ENCODE results near the gene ZFPM1. TPM values are rescaled to one million over a fixed set of nuclear protein-coding genes. Genes with fewer than 3 reads are reported as not detected.

The ZFPM1 gene
- total RNA-seq, 2 experiments from 2014 or later = 19.0 to 19.2 TPM

DNA sequence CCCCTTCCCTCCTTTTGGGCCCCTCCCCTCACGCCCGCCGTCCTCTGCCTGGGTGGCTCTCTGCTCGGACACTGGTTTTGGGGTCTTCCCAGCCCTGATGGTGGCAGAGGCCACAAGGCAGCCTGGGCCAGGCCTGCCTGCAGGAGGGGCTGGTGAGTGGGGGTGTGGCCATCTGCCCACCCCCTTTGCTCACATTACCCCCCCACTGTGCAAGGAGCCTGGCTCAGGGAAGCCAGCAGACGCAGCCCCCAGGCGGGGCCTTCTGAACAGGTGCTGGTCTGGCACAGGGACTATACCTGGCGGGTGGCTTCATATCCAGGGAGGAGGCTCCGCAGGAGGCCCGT is 10.7 kb upstream of the ZFPM1 start:
- Mint-ChIP-seq H3K27me3 (no peaks in the 10 kb centered on the region), H3K9me3 (no peaks in the 10 kb centered on the region), H3K27ac (no peak overlapping the region), H3K4me1 (peaks cover 3% of the 10 kb centered on the region), H3K36me3 (no peaks in the 10 kb centered on the region), H3K4me3 (no peak overlapping the region)
- DNase-seq (no peak), ATAC-seq (ENCODE audit: low read depth) (no peak)
- POLR2A ChIA-PET = no interaction called here

DNA sequence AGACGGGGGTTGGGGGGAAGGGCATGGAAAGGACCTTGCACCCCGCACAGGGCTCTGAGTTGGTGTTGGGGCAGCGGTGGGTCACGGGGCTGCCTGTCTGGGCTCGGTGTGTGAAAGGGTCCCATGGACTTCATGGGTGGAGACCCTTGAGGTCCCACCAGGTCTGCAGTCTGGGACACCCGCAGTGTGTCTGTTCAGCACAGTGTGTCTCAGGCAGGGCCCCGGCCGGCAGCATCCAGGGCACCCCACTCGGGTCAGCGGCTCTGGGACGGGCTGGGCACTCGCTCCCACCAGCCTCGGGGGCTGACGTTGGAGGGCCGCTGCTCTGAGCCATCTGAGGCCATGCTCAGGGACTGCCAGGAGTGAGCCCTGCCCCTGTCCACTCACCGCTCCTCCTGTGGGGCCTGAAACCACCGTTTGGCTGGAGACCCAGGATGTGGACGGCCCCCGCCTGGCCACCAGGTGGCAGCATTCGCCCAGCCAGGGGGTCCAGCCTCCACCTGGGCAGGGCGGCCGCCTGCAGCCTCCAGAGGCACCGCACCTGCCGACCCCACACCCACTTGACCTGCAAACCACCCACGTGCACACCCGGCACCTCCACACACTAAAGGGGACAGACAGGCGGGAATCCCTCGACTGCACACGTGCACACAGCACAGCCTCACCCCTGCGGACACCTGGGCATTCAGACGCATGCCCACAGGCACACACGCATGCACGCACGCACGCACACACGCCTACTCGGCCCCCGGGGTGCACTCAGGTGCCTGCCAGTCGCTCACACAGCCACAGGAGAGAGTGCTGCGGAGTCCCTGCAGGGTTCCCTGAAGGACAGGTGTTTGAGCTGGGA is 10.1 kb upstream of the ZFPM1 start:
- ATAC-seq (ENCODE audit: low read depth) = peak; percentile 86
- no peak overlapping the region for H3K4me3 Mint-ChIP-seq
- POLR2A ChIA-PET = no interaction called here
- no peaks in the 10 kb centered on the region for H3K27me3 Mint-ChIP-seq
- H3K4me1 Mint-ChIP-seq = peaks cover 3% of the 10 kb centered on the region
- H3K36me3 Mint-ChIP-seq = no peaks in the 10 kb centered on the region
- DNase-seq = peak; percentile 89
- no peak overlapping the region for H3K27ac Mint-ChIP-seq
- H3K9me3 Mint-ChIP-seq = no peaks in the 10 kb centered on the region

DNA sequence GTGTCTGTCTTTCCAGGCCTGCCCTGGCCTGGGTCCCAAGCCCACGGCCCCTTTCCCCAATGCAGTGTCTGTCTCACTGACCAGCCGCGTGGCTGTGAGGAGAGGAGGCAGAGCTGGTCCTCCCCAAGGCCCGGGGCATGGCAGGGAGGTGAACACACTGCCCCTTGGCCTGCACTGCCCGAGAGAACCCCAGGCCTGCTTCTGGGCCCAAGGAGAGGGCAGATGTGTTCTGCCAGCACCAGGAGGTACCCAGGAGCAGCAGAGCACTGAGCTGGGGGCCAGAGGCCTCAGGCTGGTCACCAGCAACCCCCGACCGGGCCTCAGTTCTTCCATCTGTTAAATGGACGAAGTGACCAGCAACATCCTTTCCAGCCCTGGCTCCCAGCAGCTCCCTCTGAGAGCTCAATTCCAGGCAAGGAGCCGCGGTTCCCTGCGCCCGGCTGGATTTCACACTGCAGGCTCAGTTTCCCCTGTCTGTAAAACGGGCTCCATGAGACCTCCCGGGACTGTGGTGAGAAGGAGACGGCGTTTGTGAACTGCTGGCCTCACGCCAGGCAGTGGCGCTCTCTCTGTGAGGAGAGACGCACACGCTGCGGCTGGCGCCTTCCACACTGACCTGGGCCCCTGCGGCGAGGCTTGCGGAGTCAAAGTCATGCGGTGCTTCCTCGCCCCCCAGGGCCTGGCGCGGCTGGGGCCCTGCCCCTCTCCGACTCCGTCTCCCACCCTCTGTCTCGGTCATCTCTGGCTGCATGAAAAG is 8.1 kb upstream of the ZFPM1 start:
- Mint-ChIP-seq H3K36me3 (no peaks in the 10 kb centered on the region), H3K27ac (no peak overlapping the region), H3K4me1 (peaks cover 3% of the 10 kb centered on the region), H3K27me3 (no peaks in the 10 kb centered on the region), H3K4me3 (no peak overlapping the region), H3K9me3 (no peaks in the 10 kb centered on the region)
- POLR2A ChIA-PET = no interaction called here
- ATAC-seq (ENCODE audit: low read depth) (no peak), DNase-seq (no peak)

DNA sequence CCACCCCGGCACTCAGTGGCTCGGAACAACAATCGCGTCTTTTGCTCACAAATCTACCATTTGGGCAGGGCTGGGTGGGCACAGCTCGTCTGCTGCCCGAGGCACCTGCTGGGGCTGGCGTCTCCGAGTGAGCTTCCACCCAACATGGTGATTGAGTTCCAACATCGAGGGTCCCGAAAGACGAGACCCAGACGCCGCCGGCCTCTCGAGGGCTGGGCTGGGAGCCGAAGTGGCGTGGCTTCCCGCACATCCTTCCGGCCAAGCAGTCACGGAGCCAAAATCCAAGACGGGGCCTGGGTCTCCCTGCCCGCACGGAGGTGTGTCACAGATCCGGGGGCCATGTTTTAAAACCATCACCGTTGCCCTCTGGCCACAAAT is 7.5 kb upstream of the ZFPM1 start:
- no peak overlapping the region for H3K27ac Mint-ChIP-seq
- H3K4me1 Mint-ChIP-seq = peaks cover 3% of the 10 kb centered on the region
- no peaks in the 10 kb centered on the region for H3K9me3 Mint-ChIP-seq
- POLR2A ChIA-PET = no interaction called here
- H3K36me3 Mint-ChIP-seq = no peaks in the 10 kb centered on the region
- H3K4me3 Mint-ChIP-seq = no peak overlapping the region
- H3K27me3 Mint-ChIP-seq = no peaks in the 10 kb centered on the region
- ATAC-seq (ENCODE audit: low read depth) = no peak
- DNase-seq = no peak

DNA sequence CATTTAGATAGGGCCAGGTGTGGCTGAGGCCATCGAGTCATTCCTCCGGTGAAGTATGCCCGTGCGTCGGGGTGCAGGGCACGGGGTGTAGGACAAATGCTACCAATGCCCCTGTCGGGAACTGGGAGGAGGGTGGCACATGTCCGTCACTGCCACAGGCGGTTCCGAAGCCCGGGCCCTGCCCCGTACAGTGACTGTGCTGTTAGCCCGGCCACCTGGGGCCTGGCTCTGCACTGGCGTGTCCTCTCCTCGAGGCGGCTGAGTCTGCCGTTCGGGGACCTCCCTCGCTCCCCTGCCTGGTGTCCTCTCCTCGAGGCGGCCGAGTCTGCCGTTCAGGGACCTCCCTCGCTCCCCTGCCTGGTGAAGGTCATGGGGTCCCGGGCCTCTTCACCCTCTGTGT is 7.0 kb upstream of the ZFPM1 start:
- Mint-ChIP-seq H3K4me1 (peaks cover 3% of the 10 kb centered on the region), H3K27ac (no peak overlapping the region), H3K27me3 (no peaks in the 10 kb centered on the region), H3K9me3 (no peaks in the 10 kb centered on the region), H3K36me3 (no peaks in the 10 kb centered on the region), H3K4me3 (no peak overlapping the region)
- POLR2A ChIA-PET = no interaction called here
- ATAC-seq (ENCODE audit: low read depth) (no peak), DNase-seq (no peak)

DNA sequence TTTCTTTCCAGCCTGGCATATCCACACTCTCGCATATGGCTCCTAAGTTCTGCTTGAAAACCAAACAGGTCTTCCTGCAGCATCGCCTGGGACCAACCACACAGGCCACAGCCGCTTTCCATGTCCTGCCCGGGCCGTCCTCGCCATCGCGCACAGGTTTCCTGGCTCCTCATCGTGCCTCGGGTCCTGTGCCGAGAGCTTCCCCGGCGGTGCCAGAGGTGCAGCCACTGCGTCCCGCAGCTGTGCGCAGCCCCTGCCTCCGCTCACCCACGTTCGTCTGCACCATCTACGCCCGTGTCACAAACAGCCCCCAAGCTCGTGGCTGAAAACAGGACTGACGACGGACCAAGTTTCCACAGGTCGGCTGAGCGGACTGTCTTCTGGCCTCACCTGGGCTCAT is 6.3 kb upstream of the ZFPM1 start:
- POLR2A ChIA-PET = no interaction called here

DNA sequence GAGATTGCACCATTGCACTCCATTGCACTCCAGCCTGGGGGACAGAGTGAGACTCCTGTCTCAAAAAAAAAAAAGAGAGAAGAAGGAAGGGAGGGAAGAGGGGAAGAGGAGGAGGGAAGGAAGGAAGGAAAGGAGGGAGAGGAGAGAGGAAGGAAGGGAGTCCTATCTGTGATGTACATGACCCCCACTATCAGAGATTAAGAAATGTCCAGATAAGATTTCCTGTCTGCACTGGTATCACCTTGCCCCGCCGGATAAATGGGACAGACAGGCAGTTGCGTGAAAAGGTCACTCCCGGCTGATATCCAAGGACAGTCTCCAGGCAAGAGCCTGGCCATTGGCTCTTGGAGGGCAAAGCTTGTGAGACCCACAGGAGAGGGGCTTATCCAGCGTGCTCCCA is 5.2 kb upstream of the ZFPM1 start:
- H3K4me1 Mint-ChIP-seq = peaks cover 9% of the 10 kb centered on the region
- H3K27me3 Mint-ChIP-seq = peaks cover 3% of the 10 kb centered on the region
- DNase-seq = no peak
- H3K4me3 Mint-ChIP-seq = no peak overlapping the region
- H3K9me3 Mint-ChIP-seq = no peaks in the 10 kb centered on the region
- POLR2A ChIA-PET = no interaction called here
- H3K27ac Mint-ChIP-seq = no peak overlapping the region
- ATAC-seq (ENCODE audit: low read depth) = no peak
- no peaks in the 10 kb centered on the region for H3K36me3 Mint-ChIP-seq

More for the DNA sequence above, 6.3 kb upstream of the ZFPM1 start:
- DNase-seq = no peak
- H3K9me3 Mint-ChIP-seq = no peaks in the 10 kb centered on the region
- H3K36me3 Mint-ChIP-seq = no peaks in the 10 kb centered on the region
- H3K27ac Mint-ChIP-seq = no peak overlapping the region
- H3K4me3 Mint-ChIP-seq = no peak overlapping the region
- peaks cover 4% of the 10 kb centered on the region for H3K4me1 Mint-ChIP-seq
- ATAC-seq (ENCODE audit: low read depth) = no peak
- H3K27me3 Mint-ChIP-seq = peaks cover 2% of the 10 kb centered on the region

DNA sequence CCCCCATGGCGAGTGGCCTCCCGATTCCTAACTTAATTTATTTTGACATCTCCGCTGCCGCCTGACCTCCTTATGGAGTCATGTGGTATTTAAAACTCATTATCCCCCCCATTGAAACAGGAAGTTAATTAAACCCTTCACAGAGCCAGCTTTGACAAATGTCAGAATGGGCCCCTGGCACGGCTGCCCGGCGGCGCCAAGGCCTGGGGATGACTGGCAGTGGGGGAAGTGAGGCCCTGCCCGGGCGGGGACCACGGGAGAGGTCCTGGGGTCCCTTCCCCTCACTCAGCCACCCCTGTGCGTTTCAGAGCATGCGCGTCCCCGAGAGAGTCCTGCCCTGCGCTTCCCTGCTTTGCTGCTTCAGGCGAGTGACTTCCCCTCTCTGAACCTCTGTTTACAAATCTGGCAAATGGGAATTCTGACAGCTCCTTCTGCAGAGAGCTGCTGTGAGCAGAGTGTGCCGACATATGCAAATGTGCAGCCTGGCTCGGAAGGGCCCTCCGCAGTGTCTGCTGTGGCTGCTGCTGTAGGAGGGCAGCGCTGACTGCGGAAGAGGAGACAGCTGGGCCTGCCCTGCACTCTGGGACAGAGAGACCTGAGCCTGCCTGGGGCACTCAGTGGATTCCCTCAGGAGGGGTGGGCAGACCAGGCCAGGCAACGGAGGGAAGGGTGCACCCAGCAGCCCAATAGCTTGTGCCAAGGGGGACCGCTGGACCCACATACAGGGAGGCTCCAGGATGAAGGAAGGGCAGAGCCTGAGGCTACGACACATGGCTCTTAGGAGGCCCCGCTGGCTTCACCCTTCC is 4.4 kb upstream of the ZFPM1 start:
- Mint-ChIP-seq H3K4me1 (peaks cover 6% of the 10 kb centered on the region), H3K27me3 (peaks cover 3% of the 10 kb centered on the region), H3K27ac (no peak overlapping the region), H3K36me3 (no peaks in the 10 kb centered on the region), H3K4me3 (no peak overlapping the region), H3K9me3 (no peaks in the 10 kb centered on the region)
- POLR2A ChIA-PET = no interaction called here
- DNase-seq = no peak
- no peak for ATAC-seq (ENCODE audit: low read depth)

DNA sequence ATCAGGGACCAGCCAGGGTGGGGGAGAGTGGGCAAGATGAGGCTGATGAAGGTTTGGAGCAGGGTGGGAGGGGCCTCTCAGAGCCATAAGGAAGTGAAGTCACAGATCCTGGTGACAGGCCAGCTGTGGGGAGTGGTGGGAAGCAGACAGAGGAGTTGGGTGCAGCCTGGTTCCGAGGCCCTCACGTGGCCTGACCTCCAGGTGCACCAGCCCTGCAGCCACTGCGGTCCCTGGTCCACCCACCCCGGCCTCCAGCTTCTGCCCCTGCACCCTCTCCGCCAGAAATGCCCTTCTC is 3.9 kb upstream of the ZFPM1 start:
- Mint-ChIP-seq H3K36me3 (no peaks in the 10 kb centered on the region), H3K27me3 (peaks cover 3% of the 10 kb centered on the region), H3K27ac (no peak overlapping the region), H3K9me3 (no peaks in the 10 kb centered on the region), H3K4me1 (peaks cover 6% of the 10 kb centered on the region), H3K4me3 (no peak overlapping the region)
- DNase-seq (no peak), ATAC-seq (ENCODE audit: low read depth) (no peak)
- POLR2A ChIA-PET = no interaction called here

DNA sequence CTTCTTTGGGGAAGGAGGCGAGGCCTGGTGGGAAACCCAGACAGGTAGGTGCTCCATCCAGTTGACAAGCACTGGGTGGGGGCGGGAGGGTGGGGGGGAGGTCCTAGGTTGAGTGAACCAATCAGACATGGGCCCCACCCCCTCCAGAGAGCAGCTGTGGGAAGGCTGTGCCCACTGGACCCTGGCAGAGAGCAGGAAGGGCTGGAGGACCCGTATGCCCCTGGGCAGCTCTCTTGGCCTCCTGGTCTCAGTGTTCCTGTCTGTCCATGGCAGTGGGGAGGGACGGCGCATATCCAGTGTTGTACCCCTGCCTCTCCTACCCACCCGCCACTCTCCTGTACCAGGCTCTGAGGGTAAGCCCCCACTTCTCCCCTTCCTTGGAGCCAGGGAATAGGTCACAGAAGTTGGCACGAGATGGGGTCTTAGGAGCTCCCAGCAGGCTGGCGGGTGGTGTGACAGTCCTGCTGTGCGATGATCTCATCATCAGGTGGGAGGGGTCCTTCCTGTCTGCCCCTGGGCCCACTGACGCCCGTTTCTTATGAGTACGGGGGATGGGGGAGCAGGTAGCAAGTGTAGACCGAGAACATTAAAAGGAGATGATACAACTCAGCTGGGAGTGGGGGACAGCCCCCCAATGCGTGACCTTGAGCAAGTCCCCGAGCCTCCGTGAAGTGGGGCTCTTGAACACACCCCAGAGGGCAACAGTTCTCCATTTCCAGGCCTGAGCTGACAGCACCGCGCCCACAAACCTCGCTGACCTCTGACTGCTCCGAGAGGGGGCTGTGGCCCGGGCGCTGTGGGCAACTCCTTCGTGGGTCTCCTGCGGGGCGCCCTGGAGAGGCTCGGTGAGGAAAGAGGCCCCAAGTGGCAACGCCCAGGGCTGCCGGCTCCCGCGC is 1.2 kb upstream of the ZFPM1 start:
- POLR2A ChIA-PET = interaction anchor here (0.6 to 1.7 kb wide), 4 partner anchors 15 to 119 kb away, joined by 3 to 7 read pairs (median 4); partner anchors contain the start of gene ZC3H18
- peak overlapping the region; percentile 48 for H3K4me3 Mint-ChIP-seq
- peaks cover 3% of the 10 kb centered on the region for H3K27me3 Mint-ChIP-seq
- H3K4me1 Mint-ChIP-seq = peaks cover 12% of the 10 kb centered on the region
- ATAC-seq (ENCODE audit: low read depth) = no peak
- no peaks in the 10 kb centered on the region for H3K9me3 Mint-ChIP-seq
- DNase-seq = no peak
- no peaks in the 10 kb centered on the region for H3K36me3 Mint-ChIP-seq
- peak overlapping the region; percentile 88 for H3K27ac Mint-ChIP-seq

DNA sequence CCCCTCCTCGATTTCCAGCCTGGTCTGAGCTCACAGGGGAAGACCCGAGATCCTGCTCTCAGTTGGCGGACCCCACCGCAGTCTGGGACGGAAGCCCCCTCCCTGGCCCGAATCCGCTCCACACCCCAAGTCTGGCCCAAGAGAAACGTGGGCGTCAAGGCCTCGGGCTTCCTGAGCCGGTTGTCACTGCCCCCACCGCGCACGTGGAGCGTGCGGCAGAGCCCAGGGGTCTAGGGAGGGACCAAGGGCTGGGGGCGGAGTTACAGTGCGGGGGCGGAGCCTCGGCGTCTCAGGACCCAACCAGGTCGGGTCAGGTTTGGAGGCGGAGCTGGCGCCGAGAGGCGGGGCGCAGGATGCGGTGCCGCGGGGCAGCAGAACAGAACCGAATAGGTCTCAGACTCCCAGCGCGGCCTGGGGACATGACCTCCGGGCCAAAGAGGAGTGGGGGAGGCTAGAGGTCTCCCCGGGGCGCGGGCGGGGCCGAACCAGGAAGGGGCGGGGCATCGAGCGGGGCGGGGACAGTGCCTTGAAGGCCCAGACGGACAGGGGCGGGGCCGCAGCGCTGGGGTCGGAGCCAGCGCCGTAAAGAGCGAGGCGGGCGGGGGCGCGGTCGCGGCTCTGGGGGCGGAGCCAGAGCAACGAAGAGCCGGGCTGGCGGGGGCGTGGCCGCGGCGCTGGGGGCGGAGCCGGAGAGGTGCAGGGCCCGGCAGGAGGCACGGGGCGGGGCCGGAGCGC is 431 bp upstream of the ZFPM1 start:
- DNase-seq (peak; percentile 100), ATAC-seq (ENCODE audit: low read depth) (peak; percentile 66)
- H3K9me3 Mint-ChIP-seq = no peaks in the 10 kb centered on the region
- H3K4me1 Mint-ChIP-seq = peaks cover 12% of the 10 kb centered on the region
- H3K27ac Mint-ChIP-seq = peak overlapping the region; percentile 88
- H3K36me3 Mint-ChIP-seq = no peaks in the 10 kb centered on the region
- POLR2A ChIA-PET = interaction anchor here (1.2 to 1.7 kb wide), 4 partner anchors 22 to 248 kb away, joined by 3 to 7 read pairs (median 4); partner anchors contain the start of gene ZC3H18
- H3K27me3 Mint-ChIP-seq = peaks cover 3% of the 10 kb centered on the region
- H3K4me3 Mint-ChIP-seq = peak overlapping the region; percentile 81

Measured in activated naive CD8-positive, alpha-beta T cell treated with anti-CD3 and anti-CD28 coated beads, Interleukin-2, amount 10 ng/mL, durations not matched to agents 7 days and 5 days (primary cell).